GM12878 (cell line): Measurements from ENCODE around the gene TTC31. TPM values are rescaled to one million over a fixed set of nuclear protein-coding genes. Genes with fewer than 3 reads are reported as not detected.
A peak's percentile ranks its signal among the peaks of the same experiment; 100 is the strongest.

Source experiments
- ATAC-seq: fragments of 200-7000 bp; cut with Tn5 transposase; 3 replicates; pipeline ENCODE4 v1.9.1; 2020; ENCODE audit warnings: mild to moderate bottlenecking, moderate library complexity
- BruUV-seq: library from RNA; stranded (reverse); fragments of 400-500 nt; replicated peaks from 2 replicates; lab custom pipeline; 2021; lab: Mats Ljungman, UMichigan
- CTCF ChIA-PET: fragments of 300-600 bp; sonication (Branson Sonifier 250); formaldehyde crosslinking; extraction: SDS; loops from one replicate; lab custom pipeline; 2021; ENCODE audit warnings: inconsistent platforms; lab: Yijun Ruan, JAX
- POLR2A ChIA-PET: fragments of 350-600 bp; formaldehyde crosslinking; extraction: SDS; loops from one replicate; lab custom pipeline; 2021; ENCODE audit warnings: inconsistent platforms; lab: Charles Lee
- RAD21 ChIA-PET: fragments of 300-600 bp; sonication (Branson Sonifier 250); formaldehyde crosslinking; loops from one replicate; lab custom pipeline; 2023; ENCODE audit warnings: antibody characterized with exemption; ENCODE audit not compliant: unreplicated experiment; lab: Charles Lee
- SMC1A ChIA-PET: fragments of 300-600 bp; sonication (Branson Sonifier 250); formaldehyde crosslinking; loops from one replicate; lab custom pipeline; 2023; ENCODE audit not compliant: unreplicated experiment, uncharacterized antibody; lab: Charles Lee
- DNase-seq: peaks from one replicate; pipeline ENCODE4 v3.0.0-alpha.2; 2011; ENCODE audit warnings: low read depth, low spot score
- FAIRE-seq: peaks from 3 replicates; lab custom pipeline; 2011; peaks lifted over from hg19 to GRCh38; lab: Jason Lieb, UNC
- H2AFZ ChIP-seq: 2 replicates; pipeline ENCODE4 v1.6.0; 2011; ENCODE audit warnings: low read depth, low read length, control low read depth; ENCODE audit not compliant: control insufficient read depth
- H3K27ac ChIP-seq: 2 replicates; pipeline ENCODE4 v1.5.1; 2011; ENCODE audit warnings: control low read depth; ENCODE audit not compliant: control insufficient read depth, insufficient read depth
- H3K27me3 ChIP-seq, 2 experiments: replicated peaks in 1 of 2; 2 replicates each; pipeline versions ENCODE4 v1.6.0 to v1.6.1; 2011; ENCODE audit warnings: low read length in 1 of 2; ENCODE audit not compliant: control insufficient read depth in 2 of 2, insufficient read depth in 2 of 2
- H3K36me3 ChIP-seq, 2 experiments: 2 replicates each; pipeline ENCODE4 v1.5.1; 2011; ENCODE audit warnings: low read length in 1 of 2; ENCODE audit not compliant: control insufficient read depth in 2 of 2, insufficient read depth in 2 of 2
- H3K4me1 ChIP-seq: 2 replicates; pipeline ENCODE4 v1.6.1; 2011; ENCODE audit warnings: mild to moderate bottlenecking, low read length, moderate library complexity, mixed read lengths; ENCODE audit not compliant: control insufficient read depth, insufficient read depth
- H3K4me2 ChIP-seq: 2 replicates; pipeline ENCODE4 v1.6.0; 2011; ENCODE audit warnings: control low read depth; ENCODE audit not compliant: control insufficient read depth, insufficient read depth
- H3K4me3 ChIP-seq: fragments of 200-600 bp; sonication (generic); 2 replicates; pipeline ENCODE4 v1.5.1; 2016
- H3K79me2 ChIP-seq: 2 replicates; pipeline ENCODE4 v1.6.0; 2011; ENCODE audit warnings: low read length; ENCODE audit not compliant: control insufficient read depth, insufficient read depth
- H3K9ac ChIP-seq: 2 replicates; pipeline ENCODE4 v1.8.0; 2011; ENCODE audit warnings: low read length, control low read depth, mixed read lengths; ENCODE audit not compliant: control insufficient read depth, insufficient read depth
- H3K9me3 ChIP-seq: replicated peaks from 3 replicates; pipeline ENCODE4 v1.5.1; 2011; ENCODE audit warnings: mild to moderate bottlenecking, low read length; ENCODE audit not compliant: control insufficient read depth, insufficient read depth
- H4K20me1 ChIP-seq: 2 replicates; pipeline ENCODE4 v1.6.0; 2011; ENCODE audit not compliant: control insufficient read depth, insufficient read depth
- ATF2 ChIP-seq: IDR thresholded peaks from 2 replicates; pipeline ENCODE4 v1.6.1; 2012; ENCODE audit warnings: low read length, inconsistent platforms
- ATF7 ChIP-seq: fragments of 450-650 bp; IDR thresholded peaks from 2 replicates; pipeline ENCODE4 v1.6.1; 2016; ENCODE audit warnings: low read depth, mild to moderate bottlenecking
- BHLHE40 ChIP-seq, 2 experiments: fragments of 450-650 bp in 1 of 2; IDR thresholded peaks; 2 replicates each; pipeline ENCODE4 v1.6.1; 2011 to 2017; ENCODE audit warnings: low read depth in 2 of 2, borderline replicate concordance in 1 of 2, improper control_type of control experiment in 1 of 2, low read length in 1 of 2, mild to moderate bottlenecking in 1 of 2
- CHD1 ChIP-seq: IDR thresholded peaks from 2 replicates; pipeline ENCODE4 v1.6.1; 2012; ENCODE audit warnings: low read depth, low read length, improper control_type of control experiment
- CREM ChIP-seq: IDR thresholded peaks from 2 replicates; pipeline ENCODE4 v1.6.1; 2014; ENCODE audit warnings: antibody characterized with exemption, low read depth
- EGR1 ChIP-seq, 2 experiments: IDR thresholded peaks; 1 replicate in 1 of 2; 2 replicates in 1 of 2; pipeline ENCODE4 v1.6.1; 2011 to 2012; ENCODE audit warnings: low read depth in 2 of 2, low read length in 2 of 2, borderline replicate concordance in 1 of 2, mild to moderate bottlenecking in 1 of 2, moderate library complexity in 1 of 2
- HCFC1 ChIP-seq: fragments of 150-350 bp; IDR thresholded peaks from 2 replicates; pipeline ENCODE4 v1.6.1; 2014; ENCODE audit warnings: low read length
- MEF2A ChIP-seq: IDR thresholded peaks from 2 replicates; pipeline ENCODE4 v1.6.1; 2011; ENCODE audit warnings: low read depth, mild to moderate bottlenecking, low read length, moderate library complexity; ENCODE audit not compliant: insufficient read depth
- PAX5 ChIP-seq: IDR thresholded peaks from 2 replicates; pipeline ENCODE4 v1.6.1; 2011; ENCODE audit warnings: low read depth, low read length, borderline replicate concordance
- RAD21 ChIP-seq: IDR thresholded peaks from 2 replicates; pipeline ENCODE4 v1.6.1; 2011; ENCODE audit warnings: mild to moderate bottlenecking, low read depth, low read length, moderate library complexity; ENCODE audit not compliant: insufficient read depth
- RUNX3 ChIP-seq: IDR thresholded peaks from 2 replicates; pipeline ENCODE4 v1.6.1; 2012; ENCODE audit warnings: low read length, inconsistent platforms
- SMC3 ChIP-seq: IDR thresholded peaks from 2 replicates; pipeline ENCODE4 v1.6.1; 2011; ENCODE audit warnings: low read length, improper control_type of control experiment, borderline replicate concordance
- SPI1 ChIP-seq: IDR thresholded peaks from 2 replicates; pipeline ENCODE4 v1.6.1; 2011; ENCODE audit warnings: low read depth, mild to moderate bottlenecking, low read length, moderate library complexity, borderline replicate concordance; ENCODE audit not compliant: insufficient read depth
- TCF7 ChIP-seq: IDR thresholded peaks from 2 replicates; pipeline ENCODE4 v1.6.1; 2014; ENCODE audit warnings: antibody characterized with exemption, borderline replicate concordance
- WRNIP1 ChIP-seq: IDR thresholded peaks from 2 replicates; pipeline ENCODE4 v1.6.1; 2011; ENCODE audit warnings: low read depth, low read length, improper control_type of control experiment, borderline replicate concordance
- YY1 ChIP-seq: IDR thresholded peaks from 2 replicates; pipeline ENCODE4 v1.6.1; 2011; ENCODE audit warnings: low read depth, mild to moderate bottlenecking, low read length
- ZNF274 ChIP-seq: IDR thresholded peaks from one replicate; pipeline ENCODE4 v1.8.0; 2011; ENCODE audit not compliant: insufficient read length, insufficient read depth
- ZNF384 ChIP-seq: IDR thresholded peaks from 2 replicates; pipeline ENCODE4 v1.6.1; 2012; ENCODE audit warnings: low read depth, mild to moderate bottlenecking, low read length, improper control_type of control experiment, borderline replicate concordance
- ZSCAN29 ChIP-seq: fragments of 450-650 bp; IDR thresholded peaks from 2 replicates; pipeline ENCODE4 v1.6.1; 2017; ENCODE audit warnings: mild to moderate bottlenecking, moderate library complexity
- WGBS: methylation state at CpG from one replicate; pipeline ENCODE4 v1.1.6; 2016; ENCODE audit warnings: low lambda C conversion rate; ENCODE audit not compliant: insufficient replicate concordance, insufficient coverage; ENCODE audit errors: missing lambda C conversion rate; 5-methylcytosine and 5-hydroxymethylcytosine counted together
- in situ Hi-C: fragments of 300-500 bp; cut with MboI; formaldehyde crosslinking; loops from 9 replicates; pipeline ENCODE4 v1.14.3; 2018; ENCODE audit warnings: mixed read lengths
- intact Hi-C: fragments of 100-400 bp; cut with micrococcal nuclease; formaldehyde crosslinking; loops from one replicate; pipeline ENCODE4 v1.14.2; 2022; ENCODE audit not compliant: unreplicated experiment
- polyA plus RNA-seq, 11 experiments: library from polyadenylated mRNA; depleted of rRNA in 4 of 11; unstranded in 6 of 11; stranded (reverse) in 5 of 11; fragments of >200 nt; fragmentation: Nextera tagmentation in 4 of 11; fragmentation: Illumina TruSeq in 1 of 11; extraction: Ambion mirVana in 4 of 11; extraction: Trizol in 1 of 11; gene quantifications; 1 replicate in 1 of 11; 2 replicates in 10 of 11; pipeline versions ENCODE4 v1.2.1 to v1.2.3, GENCODE V29; 2011 to 2016; ENCODE audit warnings: inconsistent platforms in 2 of 11, missing spikeins in 2 of 11, low read depth in 1 of 11
- total RNA-seq, 4 experiments: library from RNA; depleted of rRNA in 3 of 4; stranded (reverse); fragments of >200 nt in 3 of 4; fragmentation: Illumina TruSeq in 1 of 4; extraction: Trizol in 1 of 4; gene quantifications; 2 replicates each; pipeline versions ENCODE4 v1.2.1 to v1.2.3, GENCODE V29; 2013 to 2021

Gene TTC31
- total and polyA plus RNA-seq, 10 of the 15 experiments (the other 5 are each of a cell fraction or from before 2014, with no cell fraction given): 6.5 to 34.9 (median 25.9) TPM

GRCh38 chr2:74525717-74526648 lies 43.1 kb downstream of the TTC31 start, which contains the start of gene DQX1:
DQX1 (minus strand) TSS chr2:74526231; CDS start chr2:74525729, 502 bp downstream.
- WGBS: 64% methylated on average over 11 of the region's 11 CpGs
- ATAC-seq (peak; percentile 5), FAIRE-seq (peak; percentile 97), DNase-seq (peak; percentile 49)
- Histone ChIP-seq H3K9me3 (no peaks in the 10 kb centered on the region), H3K4me3 (no peak within 1 kb of the TSS), H3K79me2 (peaks cover 38% of the 10 kb centered on the region), H2AFZ (no peak within 1 kb of the TSS), H3K27ac (no peak within 1 kb of the TSS), H3K27me3 (no peaks in the 10 kb centered on the region), H3K4me2 (peak within 1 kb of the TSS; percentile 46), H3K9ac (no peak within 1 kb of the TSS), H3K4me1 (peaks cover 22% of the 10 kb centered on the region), H3K36me3 (peaks cover 12 to 17% of the 10 kb centered on the region in 2 experiments), H4K20me1 (no peaks in the 10 kb centered on the region)
- intact Hi-C loops: no loop called here
- ChIA-PET RAD21 (interaction anchor here (1.1 to 7.5 kb wide), 3 partner anchors 43 to 92 kb away, joined by 3 to 158 read pairs (median 7); partner anchors contain the start of genes CCDC142 and TTC31), CTCF (interaction anchor here (1.1 to 10.4 kb wide), 6 partner anchors 20 to 61 kb away, joined by 4 to 226 read pairs (median 51); partner anchors contain the start of genes CCDC142, PCGF1 and TTC31), POLR2A (interaction anchor here (0.7 to 2.6 kb wide), 6 partner anchors 18 to 60 kb away, joined by 4 to 10 read pairs (median 4); partner anchors contain the start of gene PCGF1), SMC1A (interaction anchor here (0.9 to 9.9 kb wide), 5 partner anchors 18 to 61 kb away, joined by 3 to 208 read pairs (median 7); partner anchors contain the start of gene PCGF1)
- no TSS peak for BruUV-seq
- in situ Hi-C loops: no loop called here
- TF ChIP-seq ZNF274 (no peak), TCF7 (no peak), YY1 (0 out of 2 replicates have a peak, but pooled peaks have one; percentile 4), RAD21 (no peak), EGR1 (IDR thresholded peaks at IDR 0.05; ENCODE audit: borderline replicate concordance in 1 of 2, low read depth in 2 of 2, low read length in 2 of 2) (no peak), ATF2 (no peak), RUNX3 (no peak), WRNIP1 (no peak), HCFC1 (peak; percentile 82), PAX5 (no peak), ATF7 (peak; percentile 63), ZNF384 (no peak), CHD1 (no peak), ZSCAN29 (no peak), MEF2A (no peak), CREM (peak; percentile 43; the same call in 1 of the 2 replicates), SMC3 (no peak), SPI1 (peak; percentile 88), BHLHE40 (IDR thresholded peaks at IDR 0.05; ENCODE audit: borderline replicate concordance in 1 of 2, low read depth in 2 of 2, low read length in 1 of 2) (no peak)
